NOMO-1 treated with dmso at 0.1 percent for 144 hours (cell line): ENCODE results near the gene STAB1.
A peak's percentile ranks its signal among the peaks of the same experiment; 100 is the strongest.

Experiments
- DNase-seq: peaks from one replicate; lab custom pipeline; 2025; ENCODE audit not compliant: unreplicated experiment; lab: John Stamatoyannopoulos, UW

STAB1 gene

GRCh38 chr3:52494886-52495495, at the start of gene STAB1:
TSS of gene STAB1 (plus strand) at chr3:52495338. CDS start at chr3:52495414, 76 bp downstream.
- DNase-seq, result no peak

- no peak for DNase-seq
These were observed 49.1 kb upstream of the STAB1 start for GRCh38 chr3:52446042-52446441.

- no peak for DNase-seq
These were observed 48.3 kb upstream of the STAB1 start for GRCh38 chr3:52446631-52447511.

GRCh38 chr3:52447512-52448355, 47.4 kb upstream of the STAB1 start:
- no peak for DNase-seq

- DNase-seq, result no peak
These were observed 44.5 kb upstream of the STAB1 start for GRCh38 chr3:52450489-52451236.

- DNase-seq, result no peak
These were observed 43.7 kb upstream of the STAB1 start for GRCh38 chr3:52451237-52452083.

GRCh38 chr3:52452126-52452525, 43.0 kb upstream of the STAB1 start:
- no peak for DNase-seq

GRCh38 chr3:52452570-52453221, 42.4 kb upstream of the STAB1 start:
- DNase-seq, result no peak

- DNase-seq, result no peak
These were observed 41.5 kb upstream of the STAB1 start, which contains the start of gene TNNC1 for GRCh38 chr3:52453496-52454249. TSS of gene TNNC1 (minus strand) at chr3:52454041. CDS start at chr3:52454015, 26 bp downstream.

GRCh38 chr3:52454250-52454937, 40.7 kb upstream of the STAB1 start:
- no peak for DNase-seq

GRCh38 chr3:52454938-52455282, 40.2 kb upstream of the STAB1 start:
- DNase-seq, result no peak

GRCh38 chr3:52455283-52456168, 39.6 kb upstream of the STAB1 start, which contains the start of gene NISCH:
TSS of gene NISCH (plus strand) at chr3:52455604. CDS start at chr3:52455642, 38 bp downstream.
- peak; percentile 73 for DNase-seq

- DNase-seq, result no peak
These were observed 38.9 kb upstream of the STAB1 start for GRCh38 chr3:52456169-52456799.

GRCh38 chr3:52456800-52457183, 38.3 kb upstream of the STAB1 start:
- DNase-seq, result no peak

GRCh38 chr3:52458031-52458760, 36.9 kb upstream of the STAB1 start:
- no peak for DNase-seq
